Naive B cell (primary cell): ENCODE results near the gene TRIM16. TPM values are rescaled to one million over a fixed set of nuclear protein-coding genes. Genes with fewer than 3 reads are reported as not detected.
"Not testable (repeated sequence)": the region's sequence is repeated elsewhere in the genome, so short reads cannot be mapped to it uniquely, and the experiment has no call there.

Experiments used
- ATAC-seq, 2 donors: fragments of 150-1000 bp; cut with Tn5 transposase; 2 replicates each; pipeline ENCODE4 v1.10.0; 2021; ENCODE audit warnings: low read depth in 2 of 2, mild to moderate bottlenecking in 2 of 2, moderate library complexity in 2 of 2
- DNase-seq: peaks from one replicate; pipeline ENCODE4 v3.0.0; 2022
- H3K27ac Mint-ChIP-seq, 6 donors: one replicate each; pipeline ENCODE4 v1.8.0; 2020 to 2022; ENCODE audit warnings: mild to moderate bottlenecking in 6 of 6, mixed read lengths in 6 of 6, moderate library complexity in 5 of 6, inconsistent platforms in 2 of 6
- H3K27me3 Mint-ChIP-seq, 3 donors: one replicate each; pipeline ENCODE4 v1.8.0; 2021 to 2022; ENCODE audit warnings: mixed read lengths in 3 of 3, mild to moderate bottlenecking in 1 of 3
- H3K36me3 Mint-ChIP-seq, 2 donors: one replicate each; pipeline ENCODE4 v1.8.0; 2020 to 2022; ENCODE audit warnings: mixed read lengths in 2 of 2, inconsistent platforms in 1 of 2, mild to moderate bottlenecking in 1 of 2
- H3K4me1 Mint-ChIP-seq, 3 donors: one replicate each; pipeline ENCODE4 v1.8.0; 2020 to 2022; ENCODE audit warnings: mixed read lengths in 3 of 3, inconsistent platforms in 1 of 3, mild to moderate bottlenecking in 1 of 3, moderate library complexity in 1 of 3
- H3K4me3 Mint-ChIP-seq, 8 donors: one replicate each; pipeline ENCODE4 v1.8.0; 2020 to 2022; ENCODE audit warnings: mild to moderate bottlenecking in 8 of 8, mixed read lengths in 8 of 8, moderate library complexity in 8 of 8, inconsistent platforms in 2 of 8
- H3K9me3 Mint-ChIP-seq, 7 donors: one replicate each; pipeline ENCODE4 v1.8.0; 2020 to 2022; ENCODE audit warnings: mixed read lengths in 7 of 7, mild to moderate bottlenecking in 5 of 7, inconsistent platforms in 2 of 7, moderate library complexity in 1 of 7
- polyA plus RNA-seq, 6 donors: library from polyadenylated mRNA; unstranded; fragments of 300-500 nt; fragmentation: Illumina TruSeq; gene quantifications; one replicate each; pipeline ENCODE4 v1.2.3, GENCODE V29; 2021; ENCODE audit warnings: low read depth in 6 of 6

The TRIM16 gene
- polyA plus RNA-seq, result 1 to 10 TPM in 5 of 6 donors, not detected in 1; 2.0 to 6.7 (median 4.3) TPM

DNA sequence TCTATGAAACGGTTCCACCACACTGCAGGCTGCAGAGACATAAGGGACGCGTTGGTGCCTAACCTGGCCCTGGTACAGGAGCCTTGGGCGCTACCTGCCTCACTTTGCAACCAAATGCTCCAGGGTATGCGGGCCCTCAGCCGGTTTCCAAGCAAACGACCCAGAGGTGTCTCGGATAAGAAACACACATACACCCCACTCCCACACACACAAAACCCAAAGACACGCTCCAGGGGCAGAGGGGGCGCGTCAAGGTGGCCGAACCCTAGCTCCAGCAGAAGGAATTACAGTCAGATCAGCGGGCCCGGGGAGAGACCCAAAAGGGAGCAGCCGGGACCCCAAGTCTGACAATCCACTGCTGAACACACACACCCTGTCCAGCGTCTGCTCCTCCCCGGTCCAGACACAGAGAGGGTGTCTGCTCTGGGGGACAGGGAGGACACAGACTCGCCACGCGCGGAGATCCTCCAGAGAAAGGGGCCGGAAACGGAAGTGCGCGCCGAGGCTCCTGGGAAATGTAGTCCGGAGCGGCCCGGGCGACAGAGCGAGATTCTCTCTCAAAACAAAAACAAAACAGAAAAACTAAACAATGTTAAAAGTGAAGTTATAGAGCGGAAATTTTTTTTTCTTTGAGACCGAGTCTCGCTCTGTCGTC is at the start of gene TRIM16:
Gene TRIM16, minus strand, starts transcription at position 488 of the 655 bp plus-strand sequence. CDS start 32,702 bp downstream, outside the sequence.
- DNase-seq, result peak; percentile 70
- Mint-ChIP-seq H3K27me3 (peaks cover 0 to 10% (median 7%) of the 10 kb centered on the region in 3 donors), H3K4me3 (peak within 1 kb of the TSS; percentile 91 to 97 (median 96)), H3K4me1 (peaks cover 8 to 25% (median 14%) of the 10 kb centered on the region in 3 donors), H3K27ac (peak within 1 kb of the TSS; percentile 4 to 96 (median 88))
- peak; percentile 95 to 99 for ATAC-seq
- H3K36me3 Mint-ChIP-seq, H3K9me3 Mint-ChIP-seq: not testable (repeated sequence)

- H3K9me3 Mint-ChIP-seq, H3K4me3 Mint-ChIP-seq, ATAC-seq, H3K27ac Mint-ChIP-seq, H3K27me3 Mint-ChIP-seq, H3K36me3 Mint-ChIP-seq, H3K4me1 Mint-ChIP-seq, DNase-seq: not testable (repeated sequence)
Observed at GRCh38 chr17:15733174-15733789, 49.2 kb upstream of the TRIM16 start.

DNA sequence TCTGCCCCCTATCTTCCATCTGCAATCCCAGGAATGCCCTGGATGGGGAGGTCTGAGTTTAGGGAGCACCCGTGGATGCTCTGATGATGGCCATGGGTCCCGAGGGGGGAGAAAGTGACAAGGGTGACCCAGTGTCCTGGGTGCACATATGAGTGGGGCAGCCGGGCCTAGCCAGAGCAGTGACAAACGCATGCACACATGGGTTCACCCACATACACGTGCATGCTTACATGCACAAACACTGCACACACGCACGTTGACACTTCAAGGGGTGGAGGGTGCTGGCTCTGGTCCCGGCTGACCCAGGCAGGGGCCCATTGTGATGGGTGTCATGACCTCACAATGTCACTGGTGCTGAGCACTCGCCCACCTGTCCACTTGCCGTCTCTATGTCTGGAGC is 47.8 kb upstream of the TRIM16 start, which contains the start of gene TBC1D26:
Gene TBC1D26, plus strand, starts transcription at position 384 of the 400 bp plus-strand sequence. CDS start 3,066 bp downstream, outside the sequence.
- H3K9me3 Mint-ChIP-seq, DNase-seq, H3K36me3 Mint-ChIP-seq, H3K27me3 Mint-ChIP-seq, H3K27ac Mint-ChIP-seq, H3K4me1 Mint-ChIP-seq, ATAC-seq, H3K4me3 Mint-ChIP-seq: not testable (repeated sequence)

GRCh38 chr17:15730535-15730934 is 46.4 kb upstream of the TRIM16 start:
- not testable (repeated sequence) for H3K27me3 Mint-ChIP-seq, DNase-seq, H3K36me3 Mint-ChIP-seq, H3K4me3 Mint-ChIP-seq, H3K27ac Mint-ChIP-seq, H3K4me1 Mint-ChIP-seq, H3K9me3 Mint-ChIP-seq, ATAC-seq

DNA sequence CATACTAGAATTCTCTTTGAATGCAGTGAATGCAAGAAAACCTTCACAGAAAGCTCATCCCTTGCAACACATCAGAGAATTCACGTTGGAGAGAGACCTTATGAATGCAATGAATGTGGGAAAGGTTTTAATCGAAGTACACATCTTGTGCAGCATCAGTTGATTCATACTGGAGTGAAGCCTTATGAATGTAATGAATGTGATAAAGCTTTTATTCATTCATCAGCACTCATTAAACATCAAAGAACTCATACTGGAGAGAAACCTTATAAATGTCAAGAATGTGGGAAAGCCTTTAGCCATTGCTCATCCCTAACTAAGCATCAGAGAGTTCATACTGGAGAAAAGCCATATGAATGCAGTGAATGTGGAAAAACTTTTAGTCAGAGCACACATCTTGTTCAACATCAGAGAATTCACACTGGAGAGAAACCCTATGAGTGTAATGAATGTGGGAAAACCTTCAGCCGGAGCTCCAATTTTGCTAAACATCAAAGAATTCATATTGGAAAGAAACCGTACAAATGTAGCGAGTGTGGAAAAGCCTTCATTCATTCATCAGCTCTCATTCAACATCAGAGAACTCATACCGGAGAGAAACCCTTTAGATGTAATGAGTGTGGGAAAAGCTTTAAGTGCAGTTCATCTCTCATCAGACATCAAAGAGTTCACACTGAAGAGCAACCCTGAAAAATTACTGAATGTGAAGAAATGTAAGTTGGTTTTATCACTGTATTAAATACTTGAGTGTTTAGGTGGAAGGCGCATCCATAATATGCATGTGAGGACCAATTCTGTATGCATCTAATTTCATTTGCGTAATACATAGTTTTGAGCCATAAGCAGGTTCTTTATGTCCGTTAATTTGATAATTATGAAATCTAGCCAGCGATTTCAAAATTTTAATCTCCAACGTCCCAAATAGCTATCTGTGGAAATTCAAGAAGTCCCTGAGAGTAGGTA is 32.8 kb upstream of the TRIM16 start:
- not testable (repeated sequence) for H3K27me3 Mint-ChIP-seq, H3K4me3 Mint-ChIP-seq, H3K4me1 Mint-ChIP-seq, ATAC-seq, H3K27ac Mint-ChIP-seq, DNase-seq
- Mint-ChIP-seq H3K36me3 (peaks cover 17 to 21% of the 10 kb centered on the region in 2 donors), H3K9me3 (peaks cover 8 to 52% (median 38%) of the 10 kb centered on the region in 7 donors)

DNA sequence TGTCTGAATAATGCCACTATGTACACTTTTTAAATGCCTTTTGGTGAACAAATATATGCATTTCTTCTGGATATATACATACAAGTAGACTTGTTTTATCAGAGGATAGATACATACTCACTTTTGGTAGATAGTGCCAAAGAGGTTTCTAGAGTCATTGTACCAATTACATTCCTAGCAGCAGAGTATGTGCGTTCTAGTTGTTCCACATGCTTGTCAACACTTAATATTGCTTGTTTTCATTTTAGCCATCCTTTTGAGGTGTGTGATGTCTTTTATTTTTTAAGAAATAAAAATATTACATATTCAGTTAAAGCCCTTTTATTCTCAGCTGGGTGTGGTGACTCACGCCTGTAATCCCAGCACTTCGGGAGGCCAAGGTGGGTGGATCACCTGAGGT is 24.8 kb upstream of the TRIM16 start:
- not testable (repeated sequence) for ATAC-seq, H3K27ac Mint-ChIP-seq, H3K4me3 Mint-ChIP-seq, DNase-seq, H3K4me1 Mint-ChIP-seq, H3K27me3 Mint-ChIP-seq
- Mint-ChIP-seq H3K9me3 (peaks cover 4 to 46% (median 22%) of the 10 kb centered on the region in 7 donors), H3K36me3 (peaks cover 40 to 46% of the 10 kb centered on the region in 2 donors)

DNA sequence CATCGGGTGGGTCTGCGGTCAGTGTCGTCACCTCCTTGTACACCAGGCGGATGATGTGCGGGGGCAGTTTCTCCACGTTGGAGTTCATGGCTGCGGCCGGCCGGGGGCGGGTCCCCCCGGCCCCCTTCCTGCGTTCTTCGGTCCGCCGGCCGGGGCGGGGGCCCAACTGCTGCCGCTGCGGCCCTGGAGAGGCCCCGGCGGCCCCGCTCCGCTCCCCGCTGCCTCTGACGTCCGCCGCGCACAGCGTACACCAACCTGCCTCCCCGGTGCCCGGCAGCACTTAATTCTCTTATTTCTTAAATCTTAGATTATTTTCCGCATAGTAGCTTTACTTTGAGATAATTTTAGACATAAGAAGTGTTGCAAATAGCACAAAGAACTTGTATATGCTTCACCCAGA is 20.7 kb upstream of the TRIM16 start:
- Mint-ChIP-seq H3K36me3 (peaks cover 32 to 38% of the 10 kb centered on the region in 2 donors), H3K9me3 (peaks cover 0 to 29% (median 13%) of the 10 kb centered on the region in 7 donors)
- not testable (repeated sequence) for ATAC-seq, DNase-seq, H3K4me3 Mint-ChIP-seq, H3K27me3 Mint-ChIP-seq, H3K4me1 Mint-ChIP-seq, H3K27ac Mint-ChIP-seq

- not testable (repeated sequence) for H3K4me3 Mint-ChIP-seq, H3K27me3 Mint-ChIP-seq, H3K4me1 Mint-ChIP-seq, DNase-seq, ATAC-seq, H3K27ac Mint-ChIP-seq
- peaks cover 0 to 24% (median 12%) of the 10 kb centered on the region in 7 donors for H3K9me3 Mint-ChIP-seq
- H3K36me3 Mint-ChIP-seq, result peaks cover 26 to 32% of the 10 kb centered on the region in 2 donors
Observed at GRCh38 chr17:15704239-15704638, 20.1 kb upstream of the TRIM16 start.

GRCh38 chr17:15699937-15700336 is 15.8 kb upstream of the TRIM16 start:
- not testable (repeated sequence) for H3K27me3 Mint-ChIP-seq, DNase-seq, H3K9me3 Mint-ChIP-seq, H3K36me3 Mint-ChIP-seq
- H3K4me1 Mint-ChIP-seq, result peaks cover 8 to 14% (median 11%) of the 10 kb centered on the region in 3 donors
- peak overlapping the region; percentile 88 to 99 (median 96) for H3K4me3 Mint-ChIP-seq
- ATAC-seq, result peak in 1 of 2 donors; percentile 5
- peak overlapping the region in 1 of 6 donors; percentile 88 for H3K27ac Mint-ChIP-seq

DNA sequence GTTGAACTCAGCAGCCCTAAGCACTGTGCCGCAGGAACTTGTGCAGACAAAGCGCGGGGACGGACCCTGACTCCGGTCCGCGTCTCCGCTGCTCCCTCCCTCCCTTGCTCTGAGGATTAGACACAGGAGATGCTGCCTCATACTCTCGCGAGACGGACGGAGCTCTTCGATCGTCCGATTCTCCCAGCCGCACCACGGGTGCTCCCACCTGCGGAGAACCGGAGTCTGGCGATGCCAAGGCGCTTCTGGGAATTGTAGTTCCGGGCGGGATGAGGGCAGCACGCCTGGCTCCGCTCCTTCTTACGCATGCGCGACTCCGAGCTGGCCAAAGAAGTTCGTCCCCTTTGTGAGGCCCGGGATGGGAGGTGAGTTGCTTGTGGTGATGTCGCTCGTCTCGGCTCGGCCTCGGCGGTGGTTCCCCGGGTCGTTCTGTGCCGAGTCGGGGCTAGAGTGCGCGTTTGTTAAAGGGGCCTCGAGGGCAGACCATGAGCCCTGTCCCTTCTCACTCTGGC is 15.4 kb upstream of the TRIM16 start, which contains the start of gene ZNF286A:
Gene ZNF286A, plus strand, starts transcription at position 340 of the 512 bp plus-strand sequence. CDS start 578 bp downstream, outside the sequence.
- ATAC-seq, result peak; percentile 88 to 90
- H3K27ac Mint-ChIP-seq, result peak within 1 kb of the TSS; percentile 64 to 96 (median 92)
- H3K36me3 Mint-ChIP-seq, H3K27me3 Mint-ChIP-seq, H3K9me3 Mint-ChIP-seq: not testable (repeated sequence)
- H3K4me3 Mint-ChIP-seq, result peak within 1 kb of the TSS; percentile 88 to 99 (median 96)
- DNase-seq, result peak; percentile 88
- H3K4me1 Mint-ChIP-seq, result peaks cover 8 to 14% (median 11%) of the 10 kb centered on the region in 3 donors

DNA sequence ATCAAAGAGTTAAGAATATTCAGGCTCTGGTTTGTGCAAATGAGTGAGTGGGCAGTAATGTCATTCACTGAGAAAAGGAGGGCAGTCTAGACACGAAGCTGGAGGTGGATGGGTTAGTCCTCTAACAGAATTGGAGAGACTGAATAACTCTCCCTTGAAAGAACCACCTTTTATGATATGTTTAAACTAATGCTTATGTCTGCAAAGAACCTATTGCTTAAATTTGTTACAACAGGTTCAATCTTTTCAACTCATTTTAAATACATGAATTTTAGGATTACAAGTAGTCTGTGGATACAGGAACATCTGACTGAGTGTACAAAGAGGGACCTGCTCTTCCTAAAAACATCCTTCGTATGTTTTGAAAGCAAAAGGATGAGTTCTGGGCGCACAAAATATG is 14.9 kb upstream of the TRIM16 start:
- not testable (repeated sequence) for ATAC-seq, H3K9me3 Mint-ChIP-seq
- H3K4me1 Mint-ChIP-seq, result peaks cover 8 to 14% (median 11%) of the 10 kb centered on the region in 3 donors

DNA sequence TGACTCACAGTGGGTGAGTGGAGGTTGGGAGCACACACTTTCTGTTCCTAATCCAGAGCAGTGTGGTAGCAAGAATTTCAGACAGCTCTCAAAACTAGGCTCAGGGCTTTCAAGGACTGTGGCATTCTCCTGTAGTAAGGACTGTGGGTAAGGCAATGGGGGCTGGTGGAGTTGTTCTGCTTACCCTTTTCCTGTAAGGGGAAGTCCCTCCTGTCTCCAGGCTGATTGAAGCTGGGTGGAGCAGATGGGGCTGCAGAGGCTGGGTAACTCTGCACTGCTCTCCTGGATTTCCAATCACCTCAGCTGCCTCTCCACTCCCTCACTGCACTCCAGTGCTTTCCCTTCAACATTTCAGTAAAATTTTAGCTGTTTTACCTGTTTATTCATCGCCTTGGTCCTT is 3.4 kb upstream of the TRIM16 start:
- Mint-ChIP-seq H3K27me3 (peaks cover 0 to 10% (median 7%) of the 10 kb centered on the region in 3 donors), H3K4me1 (peaks cover 8 to 25% (median 14%) of the 10 kb centered on the region in 3 donors)
- H3K27ac Mint-ChIP-seq, H3K4me3 Mint-ChIP-seq, ATAC-seq, H3K9me3 Mint-ChIP-seq, DNase-seq, H3K36me3 Mint-ChIP-seq: not testable (repeated sequence)

More for the DNA sequence above, 14.9 kb upstream of the TRIM16 start:
- not testable (repeated sequence) for DNase-seq, H3K27me3 Mint-ChIP-seq, H3K36me3 Mint-ChIP-seq
- peak overlapping the region in 3 of 6 donors; percentile 21 to 96 (median 88) for H3K27ac Mint-ChIP-seq
- peak overlapping the region; percentile 88 to 99 (median 96) for H3K4me3 Mint-ChIP-seq
